SU-DHL-6 (cell line): ENCODE data around the gene STUB1.

ENCODE experiments used
- CTCF ChIP-seq: fragments of 200-600 bp; sonication (generic); IDR thresholded peaks from one replicate; pipeline ENCODE4 v1.5.1; 2017; ENCODE audit warnings: antibody characterized with exemption, mild to moderate bottlenecking, low read length, moderate library complexity; ENCODE audit not compliant: insufficient read depth, poor library complexity, severe bottlenecking
- EZH2phosphoT487 ChIP-seq: fragments of 200-600 bp; sonication (generic), shearing (Covaris generic); conservative IDR thresholded peaks from 2 replicates; pipeline ENCODE4 v1.6.1; 2018; ENCODE audit warnings: mild to moderate bottlenecking, antibody characterized with exemption, low read length, moderate library complexity, mixed read lengths

- TF ChIP-seq CTCF (no peak), EZH2phosphoT487 (no peak)
Observed at GRCh38 chr16:704552-705380, 24.6 kb downstream of the STUB1 start.
